ENCODE measurements around the gene FLAD1. TPM values are rescaled to one million over a fixed set of nuclear protein-coding genes. Genes with fewer than 3 reads are reported as not detected.

The FLAD1 gene
- total and polyA plus RNA-seq, 2 donors (not counting 3 experiments of a cell fraction or from before 2014, with no cell fraction given), result 42.2 to 59.1 TPM

- POLR2A ChIA-PET, result no interaction called here
- H3K27ac ChIP-seq (ENCODE audit: insufficient read depth, low read depth, low read length), result no peak overlapping the region
- intact Hi-C loops (cut with micrococcal nuclease), result no loop called here
- FAIRE-seq (no peak), DNase-seq (ENCODE audit: low read depth, low spot score) (no peak)
- no peaks in the 10 kb centered on the region for H3K27me3 ChIP-seq (ENCODE audit: control insufficient read depth in 2 of 2, insufficient read depth in 2 of 2, low read length in 2 of 2)
- no peaks in the 10 kb centered on the region for H3K9me1 ChIP-seq (replicated peaks; ENCODE audit: control insufficient read depth, extremely low read depth, insufficient read depth, low read length)
- CTCF ChIA-PET, result interaction anchor here (1.2 to 1.4 kb wide), 2 partner anchors 15 to 59 kb away, joined by 3 to 4 read pairs; no protein-coding TSS in a partner anchor
- H3K9ac ChIP-seq (replicated peaks; ENCODE audit: extremely low read depth, insufficient read depth, low read length), result no peak overlapping the region
- TF ChIP-seq CTCF (IDR thresholded peaks at IDR 0.05; ENCODE audit: extremely low read depth in 1 of 2, insufficient read depth in 1 of 2, low read depth in 1 of 2, low read length in 2 of 2), result no peak
- no peak for TF ChIP-seq JUN (IDR thresholded peaks at IDR 0.05; ENCODE audit: borderline replicate concordance, insufficient read depth, insufficient read length, low read depth)
- TF ChIP-seq MYC (IDR thresholded peaks at IDR 0.05; ENCODE audit: low read depth, low read length), result no peak
- no peak for TF ChIP-seq POLR2A (IDR thresholded peaks at IDR 0.05; ENCODE audit: low read depth, low read length)
- TF ChIP-seq POLR2AphosphoS5 (IDR thresholded peaks at IDR 0.05; ENCODE audit: insufficient read depth, low read depth, low read length), result no peak
- TF ChIP-seq EZH2 (IDR thresholded peaks at IDR 0.05; ENCODE audit: borderline replicate concordance, low read depth, low read length, severe bottlenecking), result no peak
- TF ChIP-seq GATA2 (IDR thresholded peaks at IDR 0.05; ENCODE audit: insufficient read depth, insufficient read length, low read depth, low read length), result no peak
- no peak for TF ChIP-seq MAX (IDR thresholded peaks at IDR 0.05; ENCODE audit: insufficient read depth, insufficient read length)
- TF ChIP-seq FOS (IDR thresholded peaks at IDR 0.05; ENCODE audit: borderline replicate concordance, insufficient read depth, low read length), result no peak
- BruUV-seq (replicated peaks), result no TSS peak
- H4K20me1 ChIP-seq (replicated peaks; ENCODE audit: control insufficient read depth, extremely low read depth, insufficient read depth, low read length), result no peaks in the 10 kb centered on the region
- H2AFZ ChIP-seq (ENCODE audit: low read depth, low read length), result no peak overlapping the region
- H3K36me3 ChIP-seq (ENCODE audit: control insufficient read depth in 2 of 2, extremely low read depth in 1 of 2, insufficient read depth in 2 of 2, low read length in 2 of 2), result peaks cover 0 to 17% of the 10 kb centered on the region in 2 experiments
- dilution Hi-C loops (cut with MboI; ENCODE audit: extremely low pct_ligation_motif_present, low sequenced_read_pairs), result no loop called here
- H3K4me2 ChIP-seq (ENCODE audit: insufficient read depth, low read length), result no peak overlapping the region
- H3K4me1 ChIP-seq (ENCODE audit: control insufficient read depth, extremely low read depth, insufficient read depth, low read length), result peaks cover 33% of the 10 kb centered on the region
- peaks cover 9% of the 10 kb centered on the region for H3K79me2 ChIP-seq (ENCODE audit: control insufficient read depth, insufficient read depth, low read length)
- no peaks in the 10 kb centered on the region for H3K9me3 ChIP-seq (replicated peaks; ENCODE audit: control insufficient read depth, insufficient read depth, low read length)
- H3K4me3 ChIP-seq (replicated peaks in 1 of 3; ENCODE audit: insufficient read depth in 1 of 3, low read depth in 1 of 3, low read length in 3 of 3), result no peak overlapping the region
These were observed 24.3 kb upstream of the FLAD1 start for GRCh38 chr1:154958681-154959425.
